Stimulated activated CD4-positive, alpha-beta T cell treated with anti-CD3 and anti-CD28 coated beads, TNF-alpha, amount 100 ng/mL, for 24 hours (primary cell): Measurements from ENCODE around the gene CNGB1.
A peak's percentile ranks its signal among the peaks of the same experiment; 100 is the strongest.
"Not testable (repeated sequence)": the region's sequence is repeated elsewhere in the genome, so short reads cannot be mapped to it uniquely, and the experiment has no call there.

Source experiments
- DNase-seq, 3 experiments: peaks; one replicate each; pipeline ENCODE4 v3.0.0-alpha.2; 2020; ENCODE audit warnings: low read depth in 3 of 3

Gene CNGB1

DNA sequence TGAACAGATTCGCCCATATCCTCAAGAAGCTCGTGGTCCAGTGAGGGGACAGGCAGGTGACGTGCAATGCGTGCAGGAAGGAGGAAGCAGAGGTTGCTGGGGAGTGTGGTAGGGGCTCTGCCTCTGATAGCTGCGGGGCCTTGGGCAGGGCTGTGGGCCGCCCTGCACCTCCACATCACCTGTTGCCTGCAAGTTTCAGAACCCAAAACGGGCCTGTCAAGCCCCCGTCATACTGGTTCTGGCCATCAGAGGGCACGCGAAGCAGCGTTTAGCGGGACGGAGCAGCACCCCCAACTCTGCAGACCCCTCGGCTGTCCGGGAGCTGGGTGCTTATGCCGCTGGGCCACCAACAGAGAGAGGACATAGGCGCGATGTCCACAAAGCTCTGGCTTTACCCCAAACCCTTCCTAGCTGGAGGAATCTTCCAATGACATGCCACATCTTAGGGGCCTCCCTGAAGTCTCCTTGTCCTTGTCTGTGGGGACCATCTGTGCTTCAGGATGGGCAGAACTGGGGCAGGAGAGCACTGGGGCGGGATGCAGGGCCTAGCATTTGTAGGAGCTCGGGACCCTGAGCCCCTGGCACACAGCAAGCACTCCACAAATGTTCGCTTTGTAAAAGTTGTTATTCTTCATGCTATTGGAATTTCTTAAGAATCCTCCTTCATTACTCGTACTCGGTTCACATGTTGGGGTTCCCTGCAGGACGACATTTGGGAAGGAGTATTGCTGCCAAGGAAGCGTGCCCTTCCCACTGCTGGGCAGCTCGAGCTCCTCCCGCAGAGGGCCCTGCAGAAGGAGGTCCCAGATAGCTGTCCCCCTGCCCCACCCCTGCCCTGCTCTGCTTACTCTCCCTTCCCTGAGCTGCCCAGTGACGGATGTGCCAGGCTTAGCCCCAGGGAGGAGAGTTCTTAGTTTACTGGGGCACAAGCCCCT, 64.3 kb downstream of the CNGB1 start:
- peak in 1 of 3 experiments; percentile 25 for DNase-seq

DNA sequence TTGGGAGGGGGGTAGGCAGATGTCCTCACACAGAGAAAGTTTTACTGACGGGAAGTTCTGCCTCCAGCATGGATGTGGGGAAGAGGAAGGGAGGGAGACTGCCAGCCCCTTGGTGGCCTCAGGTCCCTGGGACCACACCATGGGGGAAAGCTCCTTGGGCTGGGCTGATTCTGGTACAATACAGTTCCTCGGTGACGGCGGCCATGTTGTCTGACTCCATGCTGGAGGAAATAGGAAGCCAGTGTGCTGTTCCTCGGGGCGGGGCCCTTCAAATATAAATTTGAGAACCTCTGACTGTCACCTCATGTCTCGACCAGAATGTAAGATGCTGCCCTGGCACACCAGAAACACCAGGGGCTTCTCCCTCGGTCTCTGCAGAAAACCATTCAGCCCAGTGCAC, 66.8 kb downstream of the CNGB1 start:
- DNase-seq, result no peak

DNA sequence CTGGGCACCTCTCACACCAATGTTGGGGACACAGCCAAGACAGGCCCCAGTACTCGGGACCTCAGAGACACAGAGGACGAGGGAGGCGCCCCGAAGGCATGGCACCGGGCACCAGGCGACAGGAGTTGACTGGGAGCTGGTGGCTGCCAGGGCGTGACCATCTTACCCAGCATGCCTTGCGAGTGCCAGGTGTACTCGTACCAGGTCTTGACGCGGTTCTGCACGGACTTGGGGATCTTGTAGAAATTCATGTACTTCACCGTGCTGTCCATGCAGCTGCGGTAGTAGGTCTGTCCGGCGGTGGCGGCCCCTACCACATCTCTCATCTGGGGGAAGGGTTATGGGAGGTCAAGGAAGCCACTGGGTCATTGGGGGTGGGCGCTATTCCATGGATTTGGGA, 67.3 kb downstream of the CNGB1 start:
- no peak for DNase-seq

DNA sequence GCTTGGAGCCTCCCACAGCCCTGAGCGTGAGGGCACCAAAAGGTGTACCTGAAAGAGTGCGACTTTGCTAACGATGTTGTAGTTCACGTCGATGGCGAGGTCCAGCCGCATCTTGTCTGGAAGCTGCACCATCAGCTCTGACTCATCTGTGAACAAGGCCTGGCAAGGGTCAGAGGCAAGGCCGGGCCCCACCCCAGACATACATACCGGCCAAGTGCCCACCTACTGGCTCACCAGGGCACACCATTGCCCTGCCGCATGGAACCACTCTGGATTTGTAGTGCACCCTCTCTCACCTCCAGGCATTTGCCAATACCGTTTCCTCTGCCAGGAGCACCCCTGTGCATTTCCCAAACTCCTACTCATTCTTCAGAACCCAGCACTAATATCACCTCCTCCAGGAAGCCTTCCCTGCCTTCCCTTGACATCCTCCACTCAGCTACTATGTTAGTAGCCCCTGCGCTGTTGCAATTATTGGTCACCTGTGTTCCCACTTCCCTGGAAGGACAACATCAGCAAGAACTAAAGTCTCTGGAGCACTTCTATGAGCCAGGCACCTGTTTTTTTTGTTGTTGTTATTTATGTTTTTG, 69.4 kb downstream of the CNGB1 start:
- DNase-seq, result no peak

DNA sequence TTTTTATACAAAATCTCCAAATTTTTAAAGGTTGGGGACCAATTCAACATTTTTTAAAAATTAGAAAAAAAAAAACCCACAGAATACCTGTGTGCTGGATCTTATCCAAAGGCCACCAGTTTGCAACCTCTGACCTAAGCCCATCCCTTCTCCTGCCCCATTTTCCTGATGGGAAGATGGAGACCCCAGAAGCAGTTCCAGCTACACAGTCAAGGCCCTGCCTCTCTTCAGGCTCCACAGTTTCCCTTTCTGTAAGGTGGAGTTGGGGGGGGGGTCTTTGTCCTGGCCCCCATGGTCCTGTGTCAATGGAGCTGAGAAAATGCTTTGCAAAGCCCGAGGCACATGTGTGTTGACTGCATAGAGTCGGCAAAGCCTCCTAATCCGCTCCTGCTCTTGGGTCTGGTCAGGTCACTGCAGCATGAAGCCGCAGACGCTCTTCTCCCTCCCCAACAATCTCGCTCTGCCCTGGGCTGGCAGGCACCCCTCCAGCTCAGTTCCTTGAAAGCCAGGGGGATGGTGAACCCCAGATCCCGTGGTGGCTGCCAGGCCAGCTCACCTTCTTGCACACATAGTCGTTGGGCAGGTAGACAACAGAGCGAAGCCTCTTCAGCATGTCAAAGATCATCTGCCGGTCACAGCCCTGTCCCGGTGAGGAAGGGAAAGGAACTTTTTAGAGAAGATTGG, 70.0 kb downstream of the CNGB1 start:
- no peak for DNase-seq

DNA sequence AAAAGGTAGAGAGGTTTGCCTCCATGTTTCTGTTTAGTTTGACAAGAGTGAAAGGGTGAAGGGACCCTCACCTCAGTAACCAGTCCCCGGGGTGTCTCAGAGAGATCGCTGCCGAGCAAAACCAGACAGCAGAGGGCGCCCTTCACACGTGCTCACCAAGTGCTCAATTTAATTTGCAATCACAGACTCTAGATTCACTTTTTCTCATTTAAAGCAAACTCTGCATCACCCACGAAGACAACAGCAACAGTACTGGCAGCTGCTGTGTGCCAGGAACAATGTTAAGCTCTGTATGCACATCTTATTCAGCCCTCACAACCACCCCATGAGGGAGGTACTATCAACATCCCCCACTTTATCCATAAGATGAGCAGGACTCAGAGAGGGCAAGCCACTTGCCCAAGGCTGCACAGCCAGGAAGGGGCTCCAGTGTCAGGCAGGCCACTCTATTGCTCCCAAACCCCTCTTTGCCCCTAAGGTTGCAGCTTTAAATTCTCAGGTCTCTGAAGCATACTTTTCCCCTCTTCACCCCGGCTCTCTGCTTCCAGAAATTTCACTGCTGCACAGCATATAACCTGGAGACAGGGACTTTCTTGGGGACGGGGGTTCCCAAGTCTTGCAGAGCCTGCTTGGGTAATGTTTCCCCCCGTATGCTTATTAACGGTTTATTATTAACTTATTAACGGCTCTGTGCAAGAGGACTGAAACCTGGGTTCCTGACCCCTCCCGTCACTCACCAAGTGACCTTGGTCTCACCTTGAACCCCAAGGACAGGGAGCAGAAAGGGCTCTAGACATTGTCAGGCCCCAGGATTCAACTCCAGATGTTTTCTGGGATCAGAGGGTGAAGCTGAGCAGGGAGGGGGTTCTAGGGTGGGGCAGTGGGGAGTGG, 70.9 kb downstream of the CNGB1 start:
- peak; percentile 56 to 75 (median 57) for DNase-seq

DNA sequence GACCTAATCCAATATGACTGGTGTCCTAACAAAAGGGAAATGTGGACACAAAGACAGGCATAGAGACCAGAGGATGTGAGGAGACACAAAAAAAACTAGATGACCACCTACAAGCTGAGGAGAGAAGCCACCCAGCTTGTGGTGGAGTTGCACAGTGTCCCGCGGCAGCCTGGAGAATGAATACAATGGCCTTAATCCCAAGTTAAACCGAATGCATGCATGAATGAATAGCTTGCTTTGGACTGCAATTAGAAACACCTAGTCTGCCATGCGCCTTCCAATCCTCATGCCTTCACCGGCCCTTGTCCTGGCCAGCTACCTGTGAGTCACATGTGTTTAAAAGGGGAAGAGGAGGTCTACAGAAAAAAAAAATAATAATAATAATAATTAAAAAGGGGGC, 72.0 kb downstream of the CNGB1 start:
- DNase-seq, result no peak

DNA sequence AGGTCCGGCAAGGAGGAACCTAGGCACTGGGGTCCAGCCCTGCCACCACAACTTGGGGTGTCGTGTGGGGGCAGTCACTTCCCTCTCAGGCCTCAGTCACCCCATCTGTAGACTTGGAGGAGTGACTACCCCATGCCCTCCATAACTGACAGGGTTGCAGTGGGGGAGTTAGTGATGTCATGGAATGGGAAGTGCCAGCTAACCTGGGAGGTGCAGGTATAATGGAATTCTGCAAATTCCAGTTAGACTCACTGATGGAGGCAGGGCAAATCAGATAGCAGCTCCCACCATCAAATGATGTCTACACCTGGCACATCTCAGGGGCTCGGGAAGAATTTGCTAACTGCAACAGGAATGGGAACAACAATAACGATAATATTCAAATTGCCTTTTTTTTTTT, 72.9 kb downstream of the CNGB1 start:
- no peak for DNase-seq

DNA sequence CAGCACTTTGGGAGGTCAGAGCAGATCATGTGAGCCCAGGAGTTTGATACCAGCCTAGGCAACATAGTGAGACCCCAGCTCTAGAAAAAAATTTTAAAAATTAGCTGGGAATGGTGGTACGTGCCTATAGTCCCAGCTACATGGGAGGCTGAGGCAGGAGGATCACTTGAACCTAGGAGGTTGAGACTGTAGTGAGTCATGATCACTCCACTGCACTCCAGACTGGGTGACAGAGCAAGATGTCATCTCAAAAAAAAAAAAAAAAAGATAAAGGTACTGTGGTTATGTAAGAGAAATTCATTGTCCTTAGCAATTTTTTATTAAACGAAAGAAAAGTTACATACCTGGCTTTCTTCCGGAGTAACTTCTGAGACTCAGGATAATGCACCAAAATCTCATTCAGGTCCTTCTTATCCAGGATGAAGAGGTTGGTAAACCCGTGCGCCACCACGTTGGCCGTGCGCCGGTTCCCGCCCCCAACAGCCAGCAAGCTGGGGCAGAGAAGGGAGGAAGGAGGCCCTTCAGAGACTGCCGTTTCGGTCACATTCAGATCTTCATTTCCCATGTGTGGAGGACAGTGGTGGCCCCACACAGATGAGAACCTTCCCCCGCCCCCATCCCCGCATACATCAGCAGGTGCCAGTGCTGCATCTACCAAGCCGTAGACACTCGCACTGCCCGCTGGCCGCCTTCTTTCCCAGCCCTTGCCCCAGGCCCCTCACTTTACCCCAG, 73.7 kb downstream of the CNGB1 start:
- no peak for DNase-seq

DNA sequence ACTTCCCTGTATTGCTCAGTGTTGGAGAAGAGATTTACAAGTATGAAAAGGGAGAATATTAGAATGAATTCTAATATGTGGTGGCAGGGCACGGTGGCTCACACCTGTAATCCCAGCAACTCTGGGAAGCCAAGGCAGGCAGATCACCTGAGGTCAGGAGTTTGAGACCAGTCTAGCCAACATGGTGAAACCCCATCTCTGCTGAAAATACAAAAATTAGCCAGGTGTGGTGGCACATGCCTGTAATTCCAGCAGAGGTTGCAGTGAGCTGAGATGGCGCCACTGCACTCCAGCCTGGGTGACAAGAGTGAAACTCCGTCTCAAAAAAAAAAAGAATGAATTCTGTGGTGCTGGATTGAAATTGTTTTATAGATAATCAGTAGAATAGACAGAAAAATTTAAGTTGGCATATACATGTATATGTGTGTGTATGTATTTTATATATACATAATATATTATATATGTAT, 75.8 kb downstream of the CNGB1 start:
- DNase-seq, result not testable (repeated sequence)

DNA sequence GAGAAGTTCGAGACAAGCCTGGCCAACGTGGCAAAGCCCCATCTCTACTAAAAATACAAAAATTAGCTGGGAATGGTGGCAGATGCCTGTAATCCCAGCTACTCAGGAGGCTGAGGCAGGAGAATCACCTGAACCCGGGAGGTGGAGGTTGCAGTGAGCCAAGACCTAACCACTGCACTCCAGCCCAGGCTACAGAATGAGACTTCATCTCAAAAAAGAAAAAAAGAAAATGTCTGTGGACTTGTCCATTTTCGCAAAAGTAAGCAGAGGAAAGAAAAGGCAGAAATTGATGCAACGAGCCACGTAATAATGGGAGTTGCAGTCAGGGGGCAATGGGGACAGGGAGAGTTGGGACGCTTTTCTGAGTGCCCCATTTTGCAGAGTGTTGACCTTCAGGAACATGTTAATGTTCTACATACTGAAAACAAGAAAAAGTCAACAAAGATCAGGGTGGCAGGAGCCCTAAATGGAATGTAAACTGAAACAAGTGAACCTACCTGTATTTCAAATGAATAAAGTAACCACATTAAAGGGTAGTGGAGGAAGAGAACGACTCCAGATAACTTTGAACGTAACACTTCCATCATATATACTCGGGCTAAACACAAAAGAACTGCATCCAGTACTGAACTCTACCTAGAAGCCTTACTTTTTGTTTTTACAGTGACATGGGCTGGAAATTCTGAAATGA, 76.4 kb downstream of the CNGB1 start:
- DNase-seq, result no peak

DNA sequence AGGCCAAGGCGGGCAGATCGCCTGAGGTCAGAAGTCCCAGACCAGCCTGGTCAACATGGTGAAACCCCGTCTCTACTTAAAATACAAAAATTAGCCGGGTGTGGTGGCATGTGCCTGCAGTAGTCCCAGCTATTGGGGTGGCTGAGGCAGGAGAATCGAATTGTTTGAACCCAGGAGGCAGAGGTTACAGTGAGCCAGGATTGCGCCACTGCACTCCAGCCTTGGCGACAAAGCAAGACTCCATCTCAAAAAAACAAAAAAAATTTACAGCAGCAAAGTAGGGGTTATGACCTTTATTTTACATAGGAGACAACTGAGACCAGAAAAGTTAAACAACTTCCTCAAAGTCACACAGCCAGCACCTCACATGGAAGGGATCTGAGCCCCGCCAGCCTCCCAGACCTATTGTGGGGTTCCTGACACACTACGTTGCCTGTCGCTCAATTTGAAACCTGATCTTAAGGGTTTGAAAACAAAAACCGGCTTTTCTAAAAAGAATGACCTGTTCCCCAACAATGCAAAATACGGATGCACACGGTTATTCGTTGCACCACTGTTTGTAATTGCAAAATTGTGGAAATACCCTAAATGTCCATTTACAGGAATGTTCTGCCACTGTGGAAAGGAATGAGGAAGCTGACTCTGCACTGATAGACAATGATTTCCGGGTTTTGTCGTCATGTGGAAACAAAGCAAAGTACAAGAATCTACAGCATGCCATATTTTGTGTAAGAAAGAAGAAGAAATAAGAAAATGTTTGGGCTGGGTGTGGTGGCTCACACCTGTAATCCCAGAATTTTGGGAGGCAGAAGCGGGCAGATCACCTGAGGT, 77.2 kb downstream of the CNGB1 start:
- no peak for DNase-seq

DNA sequence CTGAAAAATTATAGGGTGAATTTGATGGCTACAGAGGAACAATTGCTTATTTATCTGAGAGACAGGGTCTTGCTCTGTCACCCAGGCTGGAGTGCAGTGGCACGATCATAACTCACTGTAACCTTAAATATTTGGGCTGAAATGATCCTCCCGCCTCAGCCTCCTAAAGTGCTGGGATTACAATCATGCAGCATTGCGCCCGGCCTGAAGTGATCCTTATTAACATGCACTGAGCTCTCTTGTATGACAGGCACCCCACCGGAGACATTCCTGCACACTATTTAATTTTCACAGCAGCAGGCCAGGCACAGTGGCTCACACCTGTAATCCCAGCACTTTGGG, 77.7 kb downstream of the CNGB1 start:
- DNase-seq, result no peak

DNA sequence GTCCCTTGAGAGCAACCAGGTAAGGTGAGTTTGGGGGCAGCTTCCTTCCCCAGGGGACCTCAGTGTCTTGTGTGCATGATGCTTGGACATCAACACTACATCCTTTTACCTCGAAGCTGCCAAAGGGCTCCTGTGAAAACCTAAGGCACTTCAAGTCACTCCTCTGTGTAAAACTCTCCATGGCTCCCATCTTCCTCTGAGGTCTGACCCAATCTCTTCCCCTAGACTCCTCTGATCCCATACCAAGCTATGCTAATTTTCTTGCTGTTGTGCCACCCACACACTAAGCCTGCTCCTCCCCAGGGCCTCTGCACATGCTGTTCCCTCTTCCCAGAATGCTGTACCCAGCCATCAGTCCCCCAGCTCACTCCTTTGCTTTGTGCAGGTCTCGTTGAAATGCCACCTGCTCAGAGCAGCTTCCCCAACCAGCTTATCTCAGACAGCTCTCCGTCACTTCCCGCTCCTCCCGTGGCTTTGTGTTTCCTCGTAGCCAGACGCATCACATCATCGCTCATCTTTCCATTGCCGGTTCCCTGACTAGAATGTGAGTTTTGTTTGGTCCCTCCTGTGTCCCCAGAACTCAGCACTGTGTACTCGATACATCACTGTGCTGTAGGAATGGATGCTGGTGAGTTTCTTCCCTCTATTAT, 78.4 kb downstream of the CNGB1 start:
- no peak for DNase-seq

DNA sequence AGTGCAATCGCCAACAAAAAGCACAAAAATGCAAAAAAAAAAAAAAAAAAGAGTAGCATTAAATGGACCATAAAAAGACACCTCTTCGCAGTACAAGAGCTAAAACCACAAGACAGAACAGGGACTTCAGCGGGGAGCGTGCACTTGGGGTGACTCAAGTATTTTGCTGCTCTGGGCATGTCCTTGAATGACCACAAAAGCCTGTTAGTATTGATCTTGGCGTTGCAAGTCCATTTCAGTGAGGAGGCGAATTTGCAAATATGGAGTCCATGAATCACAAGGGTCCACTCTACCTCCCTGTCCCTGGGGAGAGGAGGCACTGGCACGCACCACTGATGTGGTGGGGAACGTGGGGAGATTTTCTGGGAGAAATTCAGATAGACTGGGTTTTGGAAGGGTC, 78.9 kb downstream of the CNGB1 start:
- DNase-seq, result no peak

DNA sequence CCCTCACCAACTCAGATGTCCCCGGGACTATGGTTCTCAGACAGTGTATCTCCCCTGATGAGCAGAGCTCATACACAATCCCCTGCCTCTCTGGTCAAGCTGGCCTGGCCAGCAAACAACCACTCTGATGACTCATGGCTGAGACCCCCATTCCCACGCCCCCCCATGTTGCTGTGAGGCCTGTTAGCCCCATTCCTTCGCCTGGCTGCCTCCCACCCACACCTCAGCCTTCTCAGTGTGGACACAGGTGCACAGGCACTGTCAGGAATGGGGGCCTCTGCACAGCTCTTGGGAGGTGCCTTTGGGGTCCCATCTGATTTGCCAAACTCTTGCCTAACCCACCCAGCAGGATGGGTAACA, 80.2 kb downstream of the CNGB1 start:
- no peak for DNase-seq

DNA sequence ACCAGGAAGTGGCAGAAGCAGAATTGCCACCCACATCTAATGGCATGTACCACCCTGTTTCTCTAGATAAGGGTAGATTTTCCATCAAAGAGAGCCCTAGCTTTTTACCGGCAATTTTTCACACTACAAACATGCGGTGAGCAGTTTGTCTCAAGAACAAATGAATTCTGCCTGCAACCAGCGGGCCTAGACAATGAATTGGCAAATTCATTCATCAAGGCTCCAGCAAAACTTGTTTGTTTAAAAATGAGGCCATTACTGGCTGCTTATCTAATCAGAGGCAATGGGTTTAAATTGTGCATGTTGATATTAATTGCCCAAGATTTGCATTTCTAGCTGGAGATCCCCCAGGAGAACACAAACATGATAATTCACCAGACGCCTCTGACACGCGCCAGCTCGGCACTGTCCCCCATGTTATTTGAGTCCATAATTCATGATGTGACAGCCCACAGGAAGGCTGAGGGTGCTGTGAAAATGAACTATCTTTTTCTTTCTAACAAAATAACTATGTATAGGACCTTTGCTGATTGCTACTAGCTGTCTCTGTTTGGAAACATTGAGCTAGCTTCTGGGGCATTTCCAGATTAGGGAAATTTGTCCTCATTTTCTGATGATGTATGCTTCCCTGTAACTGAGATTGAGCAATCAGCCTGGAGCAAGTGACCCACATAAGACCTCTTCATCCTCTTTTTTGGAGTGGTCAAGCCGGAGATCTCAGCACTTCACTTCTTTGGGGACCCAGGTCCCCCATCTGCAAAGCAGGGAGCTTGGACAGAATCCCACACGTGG, 80.8 kb downstream of the CNGB1 start:
- no peak for DNase-seq

DNA sequence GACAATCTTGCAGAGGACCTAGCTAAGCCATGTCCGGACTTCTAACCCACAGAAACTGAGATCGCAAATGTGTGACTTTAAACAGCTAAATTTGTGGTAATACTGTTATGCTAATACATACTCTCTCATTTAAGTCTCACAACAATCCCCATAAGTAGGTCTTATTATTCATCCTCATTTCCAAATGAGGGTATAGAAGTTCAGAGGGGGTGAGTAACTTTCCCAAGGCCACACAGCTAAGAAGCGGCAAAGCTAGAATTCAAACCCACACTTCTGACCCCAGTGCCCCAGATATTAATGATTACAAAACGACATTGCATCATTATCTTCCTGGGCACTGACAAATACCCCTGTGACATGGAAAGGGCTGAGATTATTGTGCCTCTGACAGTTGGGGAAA, 81.4 kb downstream of the CNGB1 start:
- DNase-seq, result no peak
